NCI-H2196 (cell line): ENCODE data around the gene WDR48.

ENCODE experiments used
- DNase-seq: peaks from one replicate; lab custom pipeline; 2025; ENCODE audit not compliant: unreplicated experiment; lab: John Stamatoyannopoulos, UW

The WDR48 gene

GRCh38 chr3:39118931-39119660 is 67.3 kb downstream of the WDR48 start:
- no peak for DNase-seq

- DNase-seq: no peak
These were observed 69.8 kb downstream of the WDR48 start for GRCh38 chr3:39121621-39122020.

GRCh38 chr3:39122813-39123212 is 71.0 kb downstream of the WDR48 start:
- DNase-seq: no peak

GRCh38 chr3:39124876-39125840 is 73.3 kb downstream of the WDR48 start:
- peak; percentile 4 for DNase-seq

GRCh38 chr3:39125841-39126500 is 74.2 kb downstream of the WDR48 start:
- no peak for DNase-seq

- peak; percentile 3 for DNase-seq
These were observed 74.8 kb downstream of the WDR48 start for GRCh38 chr3:39126532-39127071.

- DNase-seq: peak; percentile 17
These were observed 75.6 kb downstream of the WDR48 start for GRCh38 chr3:39127269-39127907.

GRCh38 chr3:39127908-39128304 is 76.1 kb downstream of the WDR48 start:
- no peak for DNase-seq

- no peak for DNase-seq
These were observed 77.1 kb downstream of the WDR48 start for GRCh38 chr3:39128951-39129350.

- no peak for DNase-seq
These were observed 78.2 kb downstream of the WDR48 start for GRCh38 chr3:39130026-39130425.

GRCh38 chr3:39130693-39131265 is 79.0 kb downstream of the WDR48 start:
- DNase-seq: no peak

- DNase-seq: no peak
These were observed 80.6 kb downstream of the WDR48 start for GRCh38 chr3:39132096-39133092.

- DNase-seq: no peak
These were observed 81.3 kb downstream of the WDR48 start for GRCh38 chr3:39133093-39133490.

- DNase-seq: no peak
These were observed 82.0 kb downstream of the WDR48 start for GRCh38 chr3:39133822-39134221.

GRCh38 chr3:39134305-39134704 is 82.5 kb downstream of the WDR48 start:
- no peak for DNase-seq

- DNase-seq: no peak
These were observed 83.5 kb downstream of the WDR48 start for GRCh38 chr3:39135170-39135805.

GRCh38 chr3:39136533-39137434 is 85.0 kb downstream of the WDR48 start:
- no peak for DNase-seq
